ENCODE data around the gene ATP1B3. TPM values are rescaled to one million over a fixed set of nuclear protein-coding genes. Genes with fewer than 3 reads are reported as not detected.

The ATP1B3 gene
- total and polyA plus RNA-seq, 2 of the 13 experiments (the other 11 are each of a cell fraction or from before 2014, with no cell fraction given), result 84.3 to 93.6 TPM

DNA sequence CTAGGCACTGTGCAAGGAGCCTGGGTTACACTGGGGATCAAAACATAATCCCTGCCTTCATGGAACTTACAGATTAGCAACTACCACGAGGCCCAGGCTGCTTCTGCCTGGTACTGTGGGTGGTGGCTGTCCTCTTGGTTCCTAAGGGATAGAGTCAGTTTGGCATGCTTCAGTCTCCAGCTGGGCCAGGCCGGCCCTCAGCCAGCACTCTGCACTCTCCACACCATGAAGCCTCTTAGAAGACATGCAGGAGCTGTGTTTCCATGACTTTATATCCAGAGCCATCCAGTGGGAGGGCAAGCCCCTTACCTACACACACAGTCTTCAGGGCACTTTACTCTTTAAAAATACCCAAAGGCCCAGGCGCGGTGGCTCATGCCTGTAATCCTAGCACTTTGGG is 54.4 kb downstream of the ATP1B3 start:
- no peak overlapping the region for H3K9ac ChIP-seq (ENCODE audit: insufficient read depth, low read depth, low read length)
- CTCF ChIA-PET (ENCODE audit: low intra/inter-chr PET ratio, low total read pairs), result no interaction called here

More for the DNA sequence above, 54.4 kb downstream of the ATP1B3 start:
- ATAC-seq (no peak), FAIRE-seq (no peak), DNase-seq (ENCODE audit: low spot score) (no peak)
- Histone ChIP-seq H3K4me2 (ENCODE audit: low read depth, low read length) (no peak overlapping the region), H3K4me3 (replicated peaks in 1 of 3; ENCODE audit: insufficient read depth in 1 of 3, low read depth in 2 of 3, low read length in 3 of 3) (no peak overlapping the region), H3K9me3 (ENCODE audit: low read length) (no peaks in the 10 kb centered on the region), H3K36me3 (replicated peaks in 1 of 2; ENCODE audit: control insufficient read depth in 1 of 2, insufficient read depth in 2 of 2, low read length in 2 of 2) (peaks cover 2 to 5% of the 10 kb centered on the region in 2 experiments; a peak in 1 of 5 replicates), H3K4me1 (ENCODE audit: insufficient read depth, low read length) (no peaks in the 10 kb centered on the region), H3K79me2 (ENCODE audit: insufficient read depth, low read length) (no peaks in the 10 kb centered on the region), H3K27me3 (ENCODE audit: control insufficient read depth in 1 of 2, insufficient read depth in 2 of 2, low read length in 2 of 2) (no peaks in the 10 kb centered on the region), H3K27ac (ENCODE audit: extremely low read length, insufficient read depth, low read length) (no peak overlapping the region), H2AFZ (ENCODE audit: low read length) (no peak overlapping the region), H4K20me1 (ENCODE audit: insufficient read depth, low read length) (no peaks in the 10 kb centered on the region)
- BruUV-seq (replicated peaks), result no TSS peak
- 93% methylated on average over 4 of the region's 4 CpGs for WGBS (ENCODE audit: low lambda C conversion rate)
- in situ Hi-C loops (cut with HindIII; ENCODE audit: extremely low pct_ligation_motif_present, low pct_unique_long_range_greater_than_20kb) (no loop called here), intact Hi-C loops (cut with micrococcal nuclease; ENCODE audit: unreplicated experiment) (no loop called here)
- TF ChIP-seq CENPX (CRISPR knock-in tag; IDR thresholded peaks at IDR 0.05) (no peak), ZHX2 (IDR thresholded peaks at IDR 0.05; ENCODE audit: low read depth) (no peak), ZHX2 (CRISPR knock-in tag; IDR thresholded peaks at IDR 0.05; ENCODE audit: borderline replicate concordance) (no peak), ZNF780A (CRISPR knock-in tag; IDR thresholded peaks at IDR 0.05) (no peak), ZNF879 (CRISPR knock-in tag; IDR thresholded peaks at IDR 0.05) (no peak), GPN1 (CRISPR knock-in tag; IDR thresholded peaks at IDR 0.05; ENCODE audit: borderline replicate concordance) (no peak), KLF13 (CRISPR knock-in tag; IDR thresholded peaks at IDR 0.05) (no peak), JUND (CRISPR knock-in tag; IDR thresholded peaks at IDR 0.05) (no peak), UBTF (CRISPR knock-in tag; IDR thresholded peaks at IDR 0.05) (no peak), MTF2 (CRISPR knock-in tag; IDR thresholded peaks at IDR 0.05; ENCODE audit: borderline replicate concordance) (no peak), KAT7 (CRISPR knock-in tag; IDR thresholded peaks at IDR 0.05; ENCODE audit: borderline replicate concordance) (no peak)
- TF ChIP-seq, protein P1, sequence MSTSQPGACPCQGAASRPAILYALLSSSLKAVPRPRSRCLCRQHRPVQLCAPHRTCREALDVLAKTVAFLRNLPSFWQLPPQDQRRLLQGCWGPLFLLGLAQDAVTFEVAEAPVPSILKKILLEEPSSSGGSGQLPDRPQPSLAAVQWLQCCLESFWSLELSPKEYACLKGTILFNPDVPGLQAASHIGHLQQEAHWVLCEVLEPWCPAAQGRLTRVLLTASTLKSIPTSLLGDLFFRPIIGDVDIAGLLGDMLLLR (CRISPR knock-in tag; IDR thresholded peaks at IDR 0.05), result no peak
- POLR2A ChIA-PET, result no interaction called here

Measured in HepG2 (cell line).